Hepatocyte (in vitro differentiated cells): ENCODE measurements around the gene HSPA12A.

ENCODE experiments used
- EZH2phosphoT487 ChIP-seq: fragments of 200-600 bp; sonication (generic); IDR thresholded peaks from one replicate; pipeline ENCODE4 v1.6.1; 2018; ENCODE audit warnings: antibody characterized with exemption, mild to moderate bottlenecking, low read depth, moderate library complexity; ENCODE audit not compliant: unreplicated experiment, severe bottlenecking
- TF ChIP-seq, protein P1 (sequence below): fragments of 200-600 bp; sonication (generic); IDR thresholded peaks from 2 replicates; pipeline ENCODE4 v1.5.1; 2016; ENCODE audit warnings: antibody characterized with exemption, mild to moderate bottlenecking; ENCODE audit not compliant: poor library complexity

DNA sequence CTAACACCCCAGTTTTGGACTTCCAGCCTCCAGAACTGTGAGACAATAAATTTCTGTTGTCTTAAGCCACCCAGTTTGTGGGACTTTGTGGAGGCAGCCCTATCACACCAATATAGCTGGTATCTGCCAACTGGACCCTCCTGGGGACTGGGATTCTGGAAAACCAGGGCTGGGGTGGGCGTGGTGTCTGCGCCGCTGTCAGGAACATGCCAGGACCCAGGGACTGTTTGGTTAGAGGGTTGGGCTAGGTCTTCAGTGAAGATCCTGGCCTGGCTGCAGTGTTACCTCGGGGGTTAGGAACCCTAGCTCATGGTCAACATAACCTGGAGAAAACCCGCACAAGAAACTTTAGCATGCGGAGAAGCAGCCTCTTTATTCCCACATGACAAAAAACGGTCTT lies 79.0 kb downstream of the HSPA12A start:
- TF ChIP-seq, protein P1, sequence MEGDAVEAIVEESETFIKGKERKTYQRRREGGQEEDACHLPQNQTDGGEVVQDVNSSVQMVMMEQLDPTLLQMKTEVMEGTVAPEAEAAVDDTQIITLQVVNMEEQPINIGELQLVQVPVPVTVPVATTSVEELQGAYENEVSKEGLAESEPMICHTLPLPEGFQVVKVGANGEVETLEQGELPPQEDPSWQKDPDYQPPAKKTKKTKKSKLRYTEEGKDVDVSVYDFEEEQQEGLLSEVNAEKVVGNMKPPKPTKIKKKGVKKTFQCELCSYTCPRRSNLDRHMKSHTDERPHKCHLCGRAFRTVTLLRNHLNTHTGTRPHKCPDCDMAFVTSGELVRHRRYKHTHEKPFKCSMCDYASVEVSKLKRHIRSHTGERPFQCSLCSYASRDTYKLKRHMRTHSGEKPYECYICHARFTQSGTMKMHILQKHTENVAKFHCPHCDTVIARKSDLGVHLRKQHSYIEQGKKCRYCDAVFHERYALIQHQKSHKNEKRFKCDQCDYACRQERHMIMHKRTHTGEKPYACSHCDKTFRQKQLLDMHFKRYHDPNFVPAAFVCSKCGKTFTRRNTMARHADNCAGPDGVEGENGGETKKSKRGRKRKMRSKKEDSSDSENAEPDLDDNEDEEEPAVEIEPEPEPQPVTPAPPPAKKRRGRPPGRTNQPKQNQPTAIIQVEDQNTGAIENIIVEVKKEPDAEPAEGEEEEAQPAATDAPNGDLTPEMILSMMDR, result no peak
- no peak for TF ChIP-seq EZH2phosphoT487
